Panc1 (cell line): Measurements from ENCODE around the gene CALHM1. TPM values are rescaled to one million over a fixed set of nuclear protein-coding genes. Genes with fewer than 3 reads are reported as not detected.
A peak's percentile ranks its signal among the peaks of the same experiment; 100 is the strongest.

Experiments
- ATAC-seq: fragments of 200-7000 bp; cut with Tn5 transposase; 2 replicates; pipeline ENCODE4 v1.9.1; 2020; ENCODE audit warnings: mild to moderate bottlenecking, moderate library complexity
- BruUV-seq: library from RNA; stranded (reverse); fragments of 400-500 nt; replicated peaks from 2 replicates; lab custom pipeline; 2021; lab: Mats Ljungman, UMichigan
- CTCF ChIA-PET: fragments of 300-600 bp; sonication (Branson Sonifier 250); formaldehyde crosslinking; loops from one replicate; lab custom pipeline; 2022; ENCODE audit warnings: antibody characterized with exemption; lab: Charles Lee
- POLR2A ChIA-PET: fragments of 300-600 bp; sonication (Branson Sonifier 250); formaldehyde crosslinking; loops from one replicate; lab custom pipeline; 2022; ENCODE audit warnings: antibody characterized with exemption; lab: Charles Lee
- DNase-seq: peaks from one replicate; pipeline ENCODE4 v3.0.0-alpha.2; 2010; ENCODE audit warnings: low read depth, low spot score
- H3K27ac ChIP-seq: 2 replicates; pipeline ENCODE4 v1.5.1; 2011; ENCODE audit warnings: mild to moderate bottlenecking, low read length, inconsistent platforms
- H3K27me3 ChIP-seq: fragments of 200-500 bp; sonication (Bioruptor generic); 2 replicates; pipeline ENCODE4 v1.6.0; 2014; ENCODE audit warnings: low read length, inconsistent platforms; ENCODE audit not compliant: control insufficient read depth, insufficient read depth
- H3K36me3 ChIP-seq: fragments of 200-500 bp; sonication (Bioruptor generic); 2 replicates; pipeline ENCODE4 v1.5.1; 2014; ENCODE audit warnings: inconsistent platforms, mild to moderate bottlenecking, low read length, moderate library complexity; ENCODE audit not compliant: control insufficient read depth, insufficient read depth
- H3K4me1 ChIP-seq: 2 replicates; pipeline ENCODE4 v1.5.1; 2011; ENCODE audit warnings: inconsistent platforms, mild to moderate bottlenecking, low read length, moderate library complexity; ENCODE audit not compliant: control insufficient read depth, insufficient read depth
- H3K4me3 ChIP-seq, 2 experiments: 2 replicates each; pipeline ENCODE4 v1.5.1; 2011 to 2012; ENCODE audit warnings: low read depth in 2 of 2, low read length in 2 of 2, mild to moderate bottlenecking in 2 of 2, inconsistent platforms in 1 of 2, moderate library complexity in 1 of 2
- H3K9me3 ChIP-seq: fragments of 200-500 bp; sonication (Bioruptor generic); 2 replicates; pipeline ENCODE4 v1.5.1; 2014; ENCODE audit warnings: low read depth, mild to moderate bottlenecking, inconsistent platforms, low read length, moderate library complexity; ENCODE audit not compliant: control insufficient read depth, insufficient read depth
- POLR2AphosphoS5 ChIP-seq: IDR thresholded peaks from 2 replicates; pipeline ENCODE4 v1.6.1; 2012; ENCODE audit warnings: mild to moderate bottlenecking, low read depth, low read length, moderate library complexity
- SIN3A ChIP-seq: IDR thresholded peaks from 2 replicates; pipeline ENCODE4 v1.6.1; 2012; ENCODE audit warnings: low read depth, mild to moderate bottlenecking, low read length, moderate library complexity, borderline replicate concordance; ENCODE audit not compliant: insufficient read depth
- TCF7L2 ChIP-seq: IDR thresholded peaks from 2 replicates; pipeline ENCODE4 v1.6.1; 2011; ENCODE audit warnings: mild to moderate bottlenecking, low read depth, low read length, inconsistent platforms
- in situ Hi-C: cut with HindIII; loops from 2 replicates; pipeline ENCODE4 v1.10.0; 2016; ENCODE audit warnings: low sequenced_read_pairs, low pct_unique_long_range_greater_than_20kb
- intact Hi-C: fragments of 100-400 bp; cut with micrococcal nuclease; formaldehyde crosslinking; loops from one replicate; pipeline ENCODE4 v1.10.0; 2022; ENCODE audit not compliant: unreplicated experiment
- total RNA-seq: library from RNA; stranded (reverse); gene quantifications from one replicate; pipeline ENCODE4 v1.2.1, GENCODE V29; 2021; ENCODE audit not compliant: unreplicated experiment
- TF ChIP-seq, protein P1 (sequence below), 2 experiments: IDR thresholded peaks; 2 replicates each; pipeline ENCODE4 v1.6.1; 2011 to 2012; ENCODE audit warnings: low read depth in 2 of 2, control low read depth in 1 of 2, low read length in 1 of 2, mild to moderate bottlenecking in 1 of 2, moderate library complexity in 1 of 2; ENCODE audit not compliant: insufficient read depth in 1 of 2
- TF ChIP-seq, protein P2 (sequence below): fragments of 450-650 bp; IDR thresholded peaks from 2 replicates; pipeline ENCODE4 v1.5.1; 2017; ENCODE audit warnings: mild to moderate bottlenecking

CALHM1 gene
- total RNA-seq, 1 experiment from 2014 or later: not detected

DNA sequence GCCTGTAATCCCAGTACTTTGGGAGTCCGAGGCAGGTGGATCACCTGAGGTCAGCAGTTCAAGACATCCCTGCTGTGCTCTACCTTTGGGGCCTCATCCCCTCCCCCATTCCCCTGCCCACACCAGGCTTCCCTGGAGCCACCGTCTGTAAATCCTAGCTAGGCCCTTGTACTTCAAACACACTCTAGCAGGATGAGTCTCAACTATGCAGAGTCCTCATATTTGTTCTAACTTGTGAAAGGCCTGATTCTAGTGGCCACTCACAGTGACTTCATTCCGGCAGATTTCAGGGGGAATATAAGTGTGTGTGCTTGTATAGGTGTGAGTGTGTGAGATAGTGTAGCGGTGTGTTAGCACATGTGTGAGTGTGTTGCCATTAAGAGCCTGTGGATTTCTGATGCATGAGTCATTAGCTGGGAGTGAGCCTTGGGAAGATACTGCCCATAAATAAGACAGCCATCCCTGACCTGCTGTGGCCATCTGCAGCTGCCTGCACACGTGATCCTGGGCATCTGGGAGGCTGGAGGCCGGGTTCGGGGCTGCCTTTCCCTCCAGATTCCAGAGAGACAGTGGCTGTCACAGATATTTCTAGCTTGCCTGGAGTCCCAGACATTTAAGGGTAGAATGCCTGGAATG lies 33.1 kb upstream of the CALHM1 start:
- Histone ChIP-seq H3K4me1 (peaks cover 8% of the 10 kb centered on the region; the same call in 1 of the 2 replicates), H3K27me3 (peaks cover 26% of the 10 kb centered on the region), H3K4me3 (no peak overlapping the region), H3K27ac (no peak overlapping the region), H3K9me3 (no peaks in the 10 kb centered on the region), H3K36me3 (no peaks in the 10 kb centered on the region)
- ATAC-seq (peak; percentile 47), DNase-seq (peak; percentile 20)
- intact Hi-C loops: no loop called here
- ChIA-PET POLR2A (no interaction called here), CTCF (interaction anchor here (0.6 kb wide), 2 partner anchors 10 to 235 kb away, joined by 3 to 5 read pairs; no protein-coding TSS in a partner anchor)
- in situ Hi-C loops: no loop called here
- TF ChIP-seq TCF7L2: no peak
- no peak for TF ChIP-seq SIN3A
- no peak for TF ChIP-seq POLR2AphosphoS5
- TF ChIP-seq, protein P1, sequence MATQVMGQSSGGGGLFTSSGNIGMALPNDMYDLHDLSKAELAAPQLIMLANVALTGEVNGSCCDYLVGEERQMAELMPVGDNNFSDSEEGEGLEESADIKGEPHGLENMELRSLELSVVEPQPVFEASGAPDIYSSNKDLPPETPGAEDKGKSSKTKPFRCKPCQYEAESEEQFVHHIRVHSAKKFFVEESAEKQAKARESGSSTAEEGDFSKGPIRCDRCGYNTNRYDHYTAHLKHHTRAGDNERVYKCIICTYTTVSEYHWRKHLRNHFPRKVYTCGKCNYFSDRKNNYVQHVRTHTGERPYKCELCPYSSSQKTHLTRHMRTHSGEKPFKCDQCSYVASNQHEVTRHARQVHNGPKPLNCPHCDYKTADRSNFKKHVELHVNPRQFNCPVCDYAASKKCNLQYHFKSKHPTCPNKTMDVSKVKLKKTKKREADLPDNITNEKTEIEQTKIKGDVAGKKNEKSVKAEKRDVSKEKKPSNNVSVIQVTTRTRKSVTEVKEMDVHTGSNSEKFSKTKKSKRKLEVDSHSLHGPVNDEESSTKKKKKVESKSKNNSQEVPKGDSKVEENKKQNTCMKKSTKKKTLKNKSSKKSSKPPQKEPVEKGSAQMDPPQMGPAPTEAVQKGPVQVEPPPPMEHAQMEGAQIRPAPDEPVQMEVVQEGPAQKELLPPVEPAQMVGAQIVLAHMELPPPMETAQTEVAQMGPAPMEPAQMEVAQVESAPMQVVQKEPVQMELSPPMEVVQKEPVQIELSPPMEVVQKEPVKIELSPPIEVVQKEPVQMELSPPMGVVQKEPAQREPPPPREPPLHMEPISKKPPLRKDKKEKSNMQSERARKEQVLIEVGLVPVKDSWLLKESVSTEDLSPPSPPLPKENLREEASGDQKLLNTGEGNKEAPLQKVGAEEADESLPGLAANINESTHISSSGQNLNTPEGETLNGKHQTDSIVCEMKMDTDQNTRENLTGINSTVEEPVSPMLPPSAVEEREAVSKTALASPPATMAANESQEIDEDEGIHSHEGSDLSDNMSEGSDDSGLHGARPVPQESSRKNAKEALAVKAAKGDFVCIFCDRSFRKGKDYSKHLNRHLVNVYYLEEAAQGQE (IDR thresholded peaks at IDR 0.05; ENCODE audit: insufficient read depth in 1 of 2, low read depth in 2 of 2, low read length in 1 of 2): no peak
- TF ChIP-seq, protein P2, sequence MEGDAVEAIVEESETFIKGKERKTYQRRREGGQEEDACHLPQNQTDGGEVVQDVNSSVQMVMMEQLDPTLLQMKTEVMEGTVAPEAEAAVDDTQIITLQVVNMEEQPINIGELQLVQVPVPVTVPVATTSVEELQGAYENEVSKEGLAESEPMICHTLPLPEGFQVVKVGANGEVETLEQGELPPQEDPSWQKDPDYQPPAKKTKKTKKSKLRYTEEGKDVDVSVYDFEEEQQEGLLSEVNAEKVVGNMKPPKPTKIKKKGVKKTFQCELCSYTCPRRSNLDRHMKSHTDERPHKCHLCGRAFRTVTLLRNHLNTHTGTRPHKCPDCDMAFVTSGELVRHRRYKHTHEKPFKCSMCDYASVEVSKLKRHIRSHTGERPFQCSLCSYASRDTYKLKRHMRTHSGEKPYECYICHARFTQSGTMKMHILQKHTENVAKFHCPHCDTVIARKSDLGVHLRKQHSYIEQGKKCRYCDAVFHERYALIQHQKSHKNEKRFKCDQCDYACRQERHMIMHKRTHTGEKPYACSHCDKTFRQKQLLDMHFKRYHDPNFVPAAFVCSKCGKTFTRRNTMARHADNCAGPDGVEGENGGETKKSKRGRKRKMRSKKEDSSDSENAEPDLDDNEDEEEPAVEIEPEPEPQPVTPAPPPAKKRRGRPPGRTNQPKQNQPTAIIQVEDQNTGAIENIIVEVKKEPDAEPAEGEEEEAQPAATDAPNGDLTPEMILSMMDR: no peak
- no TSS peak for BruUV-seq

DNA sequence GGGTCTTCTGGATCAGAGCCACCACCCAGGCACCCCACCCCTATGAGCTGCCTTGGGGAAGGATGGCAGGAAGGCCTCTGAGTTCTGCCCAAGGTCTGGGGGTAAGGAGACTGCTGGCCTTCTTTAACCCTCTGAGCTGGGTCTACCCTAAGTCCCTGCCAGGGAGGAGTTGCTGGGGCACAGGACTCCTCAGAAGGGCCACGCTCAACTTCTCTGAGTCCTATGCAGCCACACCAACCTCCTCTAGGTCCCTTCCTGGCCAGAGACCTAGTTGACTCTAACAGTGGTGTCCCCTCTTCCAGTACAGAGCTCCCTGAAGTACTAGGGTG lies 32.2 kb upstream of the CALHM1 start:
- Histone ChIP-seq H3K27ac (no peak overlapping the region), H3K9me3 (no peaks in the 10 kb centered on the region), H3K4me1 (peaks cover 8% of the 10 kb centered on the region; the same call in 1 of the 2 replicates), H3K36me3 (no peaks in the 10 kb centered on the region), H3K27me3 (peaks cover 18% of the 10 kb centered on the region), H3K4me3 (no peak overlapping the region)
- TF ChIP-seq, protein P2: no peak
- no peak for TF ChIP-seq TCF7L2
- TF ChIP-seq SIN3A: no peak
- TF ChIP-seq POLR2AphosphoS5: no peak
- TF ChIP-seq, protein P1 (IDR thresholded peaks at IDR 0.05; ENCODE audit: insufficient read depth in 1 of 2, low read depth in 2 of 2, low read length in 1 of 2): no peak
- in situ Hi-C loops (no loop called here), intact Hi-C loops (no loop called here)
- ATAC-seq (0 out of 2 replicates have a peak, but pooled peaks have one; percentile 17), DNase-seq (no peak)
- POLR2A ChIA-PET: no interaction called here
- BruUV-seq: no TSS peak
- CTCF ChIA-PET: interaction anchor here (0.6 kb wide), 3 partner anchors 8 to 121 kb away, joined by 3 to 10 read pairs (median 3); no protein-coding TSS in a partner anchor
